ENCODE measurements around the gene STAC2. TPM values are rescaled to one million over a fixed set of nuclear protein-coding genes. Genes with fewer than 3 reads are reported as not detected.

STAC2 gene
- total RNA-seq, 1 experiment from 2014 or later, result not detected

GRCh38 chr17:39192901-39193300, 32.8 kb downstream of the STAC2 start:
- intact Hi-C loops (cut with micrococcal nuclease; ENCODE audit: unreplicated experiment), result no loop called here
- TF ChIP-seq CTCF (IDR thresholded peaks at IDR 0.05; ENCODE audit: unreplicated experiment), result no peak
- H3K27me3 Mint-ChIP-seq (ENCODE audit: unreplicated experiment), result no peaks in the 10 kb centered on the region
- H3K27ac Mint-ChIP-seq (ENCODE audit: unreplicated experiment), result no peak overlapping the region
- BruUV-seq (replicated peaks), result no TSS peak
- no peak for DNase-seq
- H3K36me3 Mint-ChIP-seq (ENCODE audit: insufficient read depth, unreplicated experiment), result peaks cover 31% of the 10 kb centered on the region
- CTCF ChIA-PET, result interaction anchor here (0.6 to 4.0 kb wide), 7 partner anchors 14 to 348 kb away, joined by 3 to 26 read pairs (median 3); no protein-coding TSS in a partner anchor
- peaks cover 1% of the 10 kb centered on the region for H3K4me1 Mint-ChIP-seq (ENCODE audit: low read depth, unreplicated experiment)
- H3K4me3 Mint-ChIP-seq (ENCODE audit: low read depth, unreplicated experiment), result no peak overlapping the region
- H3K9me3 Mint-ChIP-seq (ENCODE audit: low read depth, unreplicated experiment), result no peaks in the 10 kb centered on the region

DNA sequence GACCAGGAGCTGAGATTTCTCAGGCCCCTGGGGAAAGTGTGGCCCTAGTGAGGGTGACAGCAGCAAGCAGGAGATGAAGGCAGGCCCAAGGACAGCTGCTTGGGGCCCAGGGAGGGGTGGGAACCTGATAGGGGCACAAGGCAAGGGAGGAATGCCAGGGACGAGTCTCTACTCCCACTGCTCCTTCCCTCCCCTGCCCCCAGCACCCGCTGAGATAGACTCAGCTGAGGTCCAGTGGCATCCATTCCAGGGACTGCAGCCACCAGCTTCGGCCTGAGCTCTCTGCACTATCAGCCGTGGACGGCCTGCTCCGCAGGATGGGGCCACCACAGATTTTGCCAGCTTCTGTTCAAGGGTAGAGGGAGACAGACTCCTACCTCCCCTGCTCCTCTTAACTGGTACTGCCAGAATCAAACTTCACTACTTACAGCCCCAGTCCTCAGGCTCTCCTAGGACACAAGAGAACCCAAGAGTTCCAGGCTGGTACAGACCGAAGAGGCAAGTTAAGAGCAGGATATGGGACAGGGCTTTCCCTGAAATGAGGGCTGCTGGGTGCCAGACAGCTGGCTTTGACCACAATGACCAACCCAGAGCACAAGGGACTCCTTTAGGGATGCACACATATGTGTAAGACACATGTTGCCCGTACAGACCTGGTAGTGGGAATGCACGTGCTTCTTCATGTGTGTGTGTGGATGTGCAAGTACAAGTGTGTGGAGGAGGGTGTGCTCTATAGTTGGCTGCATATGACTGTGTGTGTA, 33.8 kb downstream of the STAC2 start:
- CTCF ChIA-PET, result interaction anchor here (0.6 to 4.0 kb wide), 7 partner anchors 8 to 53 kb away, joined by 3 to 26 read pairs (median 3); partner anchors contain the start of gene RPL19
- H3K27me3 Mint-ChIP-seq (ENCODE audit: unreplicated experiment), result no peaks in the 10 kb centered on the region
- H3K4me3 Mint-ChIP-seq (ENCODE audit: low read depth, unreplicated experiment), result no peak overlapping the region
- H3K36me3 Mint-ChIP-seq (ENCODE audit: insufficient read depth, unreplicated experiment), result peaks cover 31% of the 10 kb centered on the region
- no peak overlapping the region for H3K27ac Mint-ChIP-seq (ENCODE audit: unreplicated experiment)
- no peaks in the 10 kb centered on the region for H3K4me1 Mint-ChIP-seq (ENCODE audit: low read depth, unreplicated experiment)
- DNase-seq, result no peak
- BruUV-seq (replicated peaks), result no TSS peak
- H3K9me3 Mint-ChIP-seq (ENCODE audit: low read depth, unreplicated experiment), result no peaks in the 10 kb centered on the region
- TF ChIP-seq CTCF (IDR thresholded peaks at IDR 0.05; ENCODE audit: unreplicated experiment), result no peak
- intact Hi-C loops (cut with micrococcal nuclease; ENCODE audit: unreplicated experiment), result no loop called here

GRCh38 chr17:39187152-39187830, 38.5 kb downstream of the STAC2 start:
- CTCF ChIA-PET, result interaction anchor here (0.6 to 2.3 kb wide), 6 partner anchors 8 to 1772 kb away, joined by 3 to 8 read pairs (median 5); no protein-coding TSS in a partner anchor
- intact Hi-C loops (cut with micrococcal nuclease; ENCODE audit: unreplicated experiment), result no loop called here
- Mint-ChIP-seq H3K4me3 (ENCODE audit: low read depth, unreplicated experiment) (no peak overlapping the region), H3K4me1 (ENCODE audit: low read depth, unreplicated experiment) (no peaks in the 10 kb centered on the region), H3K36me3 (ENCODE audit: insufficient read depth, unreplicated experiment) (peaks cover 28% of the 10 kb centered on the region), H3K27ac (ENCODE audit: unreplicated experiment) (no peak overlapping the region), H3K9me3 (ENCODE audit: low read depth, unreplicated experiment) (no peaks in the 10 kb centered on the region), H3K27me3 (ENCODE audit: unreplicated experiment) (no peaks in the 10 kb centered on the region)
- no peak for TF ChIP-seq CTCF (IDR thresholded peaks at IDR 0.05; ENCODE audit: unreplicated experiment)
- BruUV-seq (replicated peaks), result no TSS peak
- DNase-seq, result peak; percentile 81

- intact Hi-C loops (cut with micrococcal nuclease; ENCODE audit: unreplicated experiment), result no loop called here
- BruUV-seq (replicated peaks), result no TSS peak
- H3K36me3 Mint-ChIP-seq (ENCODE audit: insufficient read depth, unreplicated experiment), result peaks cover 28% of the 10 kb centered on the region
- no peak for TF ChIP-seq CTCF (IDR thresholded peaks at IDR 0.05; ENCODE audit: unreplicated experiment)
- H3K27ac Mint-ChIP-seq (ENCODE audit: unreplicated experiment), result no peak overlapping the region
- H3K4me1 Mint-ChIP-seq (ENCODE audit: low read depth, unreplicated experiment), result no peaks in the 10 kb centered on the region
- no peaks in the 10 kb centered on the region for H3K27me3 Mint-ChIP-seq (ENCODE audit: unreplicated experiment)
- CTCF ChIA-PET, result interaction anchor here (0.5 to 2.3 kb wide), 10 partner anchors 9 to 1771 kb away, joined by 3 to 8 read pairs (median 4); partner anchors contain the start of genes CACNB1 and RPL19
- no peak for DNase-seq
- no peaks in the 10 kb centered on the region for H3K9me3 Mint-ChIP-seq (ENCODE audit: low read depth, unreplicated experiment)
- H3K4me3 Mint-ChIP-seq (ENCODE audit: low read depth, unreplicated experiment), result no peak overlapping the region
These were observed 39.2 kb downstream of the STAC2 start for GRCh38 chr17:39186481-39187002.

Measured in Calu3 (cell line).